ENCODE data around the gene ANTXRL. TPM values are rescaled to one million over a fixed set of nuclear protein-coding genes. Genes with fewer than 3 reads are reported as not detected.

The ANTXRL gene
- total and polyA plus RNA-seq, 2 of the 8 experiments (the other 6 are each of a cell fraction or from before 2014, with no cell fraction given), result not detected

GRCh38 chr10:46247181-46247475 is 39.7 kb upstream of the ANTXRL start:
- Histone ChIP-seq H4K8ac (ENCODE audit: extremely low read depth, insufficient read depth, low read length) (no peak overlapping the region), H2BK12ac (ENCODE audit: low read depth, low read length) (no peak overlapping the region), H2BK20ac (ENCODE audit: low read length) (no peak overlapping the region), H3K23ac (ENCODE audit: insufficient read length) (no peak overlapping the region), H4K91ac (replicated peaks; ENCODE audit: insufficient read length, low read length) (no peak overlapping the region), H2AFZ (ENCODE audit: low read length) (no peak overlapping the region), H3K27ac (ENCODE audit: low read depth, low read length) (no peak overlapping the region), H2BK15ac (ENCODE audit: low read length) (no peak overlapping the region), H4K20me1 (replicated peaks in 1 of 2; ENCODE audit: control insufficient read depth in 1 of 2, insufficient read depth in 2 of 2, low read length in 2 of 2) (no peaks in the 10 kb centered on the region), H3K14ac (ENCODE audit: insufficient read length) (no peak overlapping the region), H2BK120ac (replicated peaks; ENCODE audit: low read depth, low read length) (no peak overlapping the region), H3K79me1 (ENCODE audit: low read depth, low read length) (no peaks in the 10 kb centered on the region), H3K9me3 (ENCODE audit: insufficient read depth in 2 of 2, low read depth in 1 of 2, low read length in 1 of 2) (no peaks in the 10 kb centered on the region), H3K4me1 (replicated peaks in 1 of 4; ENCODE audit: control insufficient read depth in 3 of 4, insufficient read depth in 4 of 4, low read length in 3 of 4) (no peaks in the 10 kb centered on the region), H3K56ac (replicated peaks; ENCODE audit: insufficient read length, low read depth, low read length) (no peak overlapping the region), H2BK5ac (ENCODE audit: low read depth, low read length) (no peak overlapping the region), H3K4me2 (ENCODE audit: insufficient read depth in 1 of 2, low read depth in 2 of 2, low read length in 2 of 2) (no peak overlapping the region), H3K18ac (ENCODE audit: extremely low read depth, low read length) (no peak overlapping the region), H3K79me2 (ENCODE audit: control insufficient read depth in 1 of 2, insufficient read depth in 2 of 2, low read length in 2 of 2) (no peaks in the 10 kb centered on the region), H2AK5ac (ENCODE audit: low read depth, low read length) (no peak overlapping the region), H4K5ac (ENCODE audit: insufficient read length, low read depth, low read length) (no peak overlapping the region), H3K27me3 (replicated peaks in 1 of 4; ENCODE audit: control insufficient read depth in 3 of 4, extremely low read depth in 1 of 4, insufficient read depth in 3 of 4, low read length in 3 of 4) (no peaks in the 10 kb centered on the region), H3K23me2 (ENCODE audit: low read depth, low read length) (no peaks in the 10 kb centered on the region), H3K9ac (replicated peaks in 1 of 4; ENCODE audit: extremely low read depth in 1 of 4, low read depth in 3 of 4, low read length in 3 of 4) (no peak overlapping the region), H3K4ac (replicated peaks; ENCODE audit: insufficient read length, low read depth, low read length) (no peak overlapping the region), H3K4me3 (ENCODE audit: extremely low read depth in 1 of 4, insufficient read depth in 2 of 4, low read depth in 3 of 4, low read length in 4 of 4) (no peak overlapping the region), H3K36me3 (ENCODE audit: control insufficient read depth in 2 of 4, insufficient read depth in 4 of 4, low read length in 3 of 4) (no peaks in the 10 kb centered on the region)
- ChIA-PET CTCF (ENCODE audit: partially characterized antibody) (interaction anchor here (0.7 to 1.6 kb wide), 2 partner anchors 10 to 18 kb away, joined by 3 to 7 read pairs; no protein-coding TSS in a partner anchor), POLR2A (ENCODE audit: partially characterized antibody) (no interaction called here)
- no peak for FAIRE-seq
- no peak for DNase-seq (ENCODE audit: low read depth in 1 of 2, low spot score in 2 of 2)
- WGBS, 2 experiments (ENCODE audit: extremely low coverage in 1 of 2, insufficient coverage in 1 of 2, insufficient read length in 1 of 2, insufficient replicate concordance in 2 of 2, low coverage in 1 of 2, low lambda C conversion rate in 2 of 2, missing lambda C conversion rate in 1 of 2), result 96% methylated on average over 3 of the region's 3 CpGs; no CpG with 5 or more reads in 1 of the 2 experiments
- TF ChIP-seq BCL11A (IDR thresholded peaks at IDR 0.05; ENCODE audit: low read depth in 2 of 2, low read length in 2 of 2) (no peak), RAD21 (IDR thresholded peaks at IDR 0.05 in 1 of 2, conservative IDR thresholded peaks at IDR 0.05 in 1 of 2; ENCODE audit: low read depth in 2 of 2, low read length in 2 of 2) (no peak), GABPA (IDR thresholded peaks at IDR 0.05; ENCODE audit: borderline replicate concordance, insufficient read depth, low read length) (no peak), TBP (IDR thresholded peaks at IDR 0.05; ENCODE audit: low read depth, low read length) (no peak), HDAC2 (IDR thresholded peaks at IDR 0.05; ENCODE audit: borderline replicate concordance in 1 of 2, low read depth in 2 of 2, low read length in 2 of 2) (no peak), RXRA (IDR thresholded peaks at IDR 0.05; ENCODE audit: insufficient read depth, low read depth, low read length) (no peak), CHD1 (IDR thresholded peaks at IDR 0.05; ENCODE audit: low read depth, low read length) (no peak), JUN (IDR thresholded peaks at IDR 0.05; ENCODE audit: low read depth, low read length) (no peak), TCF12 (IDR thresholded peaks at IDR 0.05; ENCODE audit: low read depth, low read length) (no peak), KDM4A (IDR thresholded peaks at IDR 0.05; ENCODE audit: low read depth, low read length, severe bottlenecking) (no peak), SIX5 (IDR thresholded peaks at IDR 0.05; ENCODE audit: low read depth, low read length) (no peak), NANOG (IDR thresholded peaks at IDR 0.05; ENCODE audit: insufficient read depth, low read depth, low read length, poor library complexity, severe bottlenecking) (no peak), SP2 (IDR thresholded peaks at IDR 0.05; ENCODE audit: low read length) (no peak), CHD2 (IDR thresholded peaks at IDR 0.05; ENCODE audit: low read length) (no peak), HDAC6 (IDR thresholded peaks at IDR 0.05; ENCODE audit: low read depth, low read length) (no peak)

Measured in H1 (cell line).